ENCODE measurements around the gene KCNC4. TPM values are rescaled to one million over a fixed set of nuclear protein-coding genes. Genes with fewer than 3 reads are reported as not detected.

Gene KCNC4
- total and polyA plus RNA-seq, 2 of the 4 experiments (the other 2 are of a cell fraction): 0.18 to 2.3 TPM

DNA sequence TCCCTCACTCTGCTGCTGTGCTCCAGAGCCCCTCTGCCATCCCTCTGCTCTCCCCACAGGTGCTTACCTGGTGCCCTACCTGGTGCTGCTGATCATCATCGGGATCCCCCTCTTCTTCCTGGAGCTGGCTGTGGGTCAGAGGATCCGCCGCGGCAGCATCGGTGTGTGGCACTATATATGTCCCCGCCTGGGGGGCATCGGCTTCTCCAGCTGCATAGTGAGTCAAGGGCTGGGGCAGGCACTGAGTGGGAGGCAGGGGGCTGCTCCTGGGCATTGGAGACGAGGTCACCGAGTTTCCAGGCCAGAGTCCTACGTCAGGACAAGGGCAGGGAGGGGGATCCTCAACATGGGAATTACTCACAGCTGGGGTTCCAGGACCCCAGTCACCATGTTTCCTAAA, 38.1 kb upstream of the KCNC4 start:
- dilution Hi-C loops (cut with HindIII; ENCODE audit: low sequenced_read_pairs, unreplicated experiment): no loop called here
- no peak overlapping the region for H2BK15ac ChIP-seq (ENCODE audit: low read depth, low read length)
- H3K4me1 ChIP-seq (ENCODE audit: control insufficient read depth, insufficient read depth, low read length): peaks cover 7% of the 10 kb centered on the region
- no peak overlapping the region for H2BK5ac ChIP-seq (ENCODE audit: low read depth, low read length, poor library complexity, severe bottlenecking)
- BruUV-seq (replicated peaks): no TSS peak
- no peaks in the 10 kb centered on the region for H3K79me1 ChIP-seq (ENCODE audit: low read depth in 1 of 2, low read length in 2 of 2)
- DNase-seq (no peak), ATAC-seq (ENCODE audit: low read depth) (no peak)
- H2AK9ac ChIP-seq (replicated peaks; ENCODE audit: low read depth, low read length, poor library complexity): no peak overlapping the region
- no peak overlapping the region for H2AFZ ChIP-seq (replicated peaks; ENCODE audit: low read length, poor library complexity)
- no peak overlapping the region for H2BK20ac ChIP-seq (ENCODE audit: low read depth, low read length)
- no peak overlapping the region for H3K9ac ChIP-seq (ENCODE audit: low read depth, low read length)
- intact Hi-C loops (cut with micrococcal nuclease): no loop called here
- no peak overlapping the region for H2BK120ac ChIP-seq (ENCODE audit: low read depth, low read length)
- H3K36me3 ChIP-seq (ENCODE audit: control insufficient read depth, insufficient read depth, low read length): no peaks in the 10 kb centered on the region
- no peaks in the 10 kb centered on the region for H3K9me1 ChIP-seq (ENCODE audit: insufficient read depth, low read length)
- H4K91ac ChIP-seq (ENCODE audit: insufficient read depth, low read depth, low read length): no peak overlapping the region
- no peak overlapping the region for H3K27ac ChIP-seq (ENCODE audit: insufficient read depth, low read length)
- H3K18ac ChIP-seq (ENCODE audit: low read depth, low read length): no peak overlapping the region
- TF ChIP-seq BHLHE40 (IDR thresholded peaks at IDR 0.05; ENCODE audit: low read depth, low read length) (no peak), MAZ (IDR thresholded peaks at IDR 0.05; ENCODE audit: borderline replicate concordance, low read depth, low read length) (no peak), MAFK (IDR thresholded peaks at IDR 0.05; ENCODE audit: low read depth, low read length) (no peak), RAD21 (IDR thresholded peaks at IDR 0.05; ENCODE audit: low read length) (no peak), RFX5 (IDR thresholded peaks at IDR 0.05; ENCODE audit: low read depth, low read length) (no peak), MXI1 (IDR thresholded peaks at IDR 0.05; ENCODE audit: borderline replicate concordance, low read depth, low read length) (no peak), RCOR1 (IDR thresholded peaks at IDR 0.05; ENCODE audit: insufficient replicate concordance, low read length) (no peak), CHD1 (IDR thresholded peaks at IDR 0.05; ENCODE audit: low read depth, low read length) (no peak), SMC3 (IDR thresholded peaks at IDR 0.05; ENCODE audit: low read depth, low read length) (no peak), FOS (IDR thresholded peaks at IDR 0.05; ENCODE audit: low read depth, low read length) (no peak), CEBPB (IDR thresholded peaks at IDR 0.05; ENCODE audit: low read depth, low read length) (no peak), NFE2L2 (IDR thresholded peaks at IDR 0.05; ENCODE audit: low read depth, low read length) (no peak), POLR2A (IDR thresholded peaks at IDR 0.05; ENCODE audit: low read depth, low read length) (no peak)
- TF ChIP-seq, protein P1, sequence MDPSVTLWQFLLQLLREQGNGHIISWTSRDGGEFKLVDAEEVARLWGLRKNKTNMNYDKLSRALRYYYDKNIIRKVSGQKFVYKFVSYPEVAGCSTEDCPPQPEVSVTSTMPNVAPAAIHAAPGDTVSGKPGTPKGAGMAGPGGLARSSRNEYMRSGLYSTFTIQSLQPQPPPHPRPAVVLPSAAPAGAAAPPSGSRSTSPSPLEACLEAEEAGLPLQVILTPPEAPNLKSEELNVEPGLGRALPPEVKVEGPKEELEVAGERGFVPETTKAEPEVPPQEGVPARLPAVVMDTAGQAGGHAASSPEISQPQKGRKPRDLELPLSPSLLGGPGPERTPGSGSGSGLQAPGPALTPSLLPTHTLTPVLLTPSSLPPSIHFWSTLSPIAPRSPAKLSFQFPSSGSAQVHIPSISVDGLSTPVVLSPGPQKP (IDR thresholded peaks at IDR 0.05; ENCODE audit: borderline replicate concordance, low read depth, low read length): no peak
- TF ChIP-seq, protein P2, sequence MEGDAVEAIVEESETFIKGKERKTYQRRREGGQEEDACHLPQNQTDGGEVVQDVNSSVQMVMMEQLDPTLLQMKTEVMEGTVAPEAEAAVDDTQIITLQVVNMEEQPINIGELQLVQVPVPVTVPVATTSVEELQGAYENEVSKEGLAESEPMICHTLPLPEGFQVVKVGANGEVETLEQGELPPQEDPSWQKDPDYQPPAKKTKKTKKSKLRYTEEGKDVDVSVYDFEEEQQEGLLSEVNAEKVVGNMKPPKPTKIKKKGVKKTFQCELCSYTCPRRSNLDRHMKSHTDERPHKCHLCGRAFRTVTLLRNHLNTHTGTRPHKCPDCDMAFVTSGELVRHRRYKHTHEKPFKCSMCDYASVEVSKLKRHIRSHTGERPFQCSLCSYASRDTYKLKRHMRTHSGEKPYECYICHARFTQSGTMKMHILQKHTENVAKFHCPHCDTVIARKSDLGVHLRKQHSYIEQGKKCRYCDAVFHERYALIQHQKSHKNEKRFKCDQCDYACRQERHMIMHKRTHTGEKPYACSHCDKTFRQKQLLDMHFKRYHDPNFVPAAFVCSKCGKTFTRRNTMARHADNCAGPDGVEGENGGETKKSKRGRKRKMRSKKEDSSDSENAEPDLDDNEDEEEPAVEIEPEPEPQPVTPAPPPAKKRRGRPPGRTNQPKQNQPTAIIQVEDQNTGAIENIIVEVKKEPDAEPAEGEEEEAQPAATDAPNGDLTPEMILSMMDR (conservative IDR thresholded peaks at IDR 0.05; ENCODE audit: low read depth, low read length): no peak
- TF ChIP-seq, protein P3, sequence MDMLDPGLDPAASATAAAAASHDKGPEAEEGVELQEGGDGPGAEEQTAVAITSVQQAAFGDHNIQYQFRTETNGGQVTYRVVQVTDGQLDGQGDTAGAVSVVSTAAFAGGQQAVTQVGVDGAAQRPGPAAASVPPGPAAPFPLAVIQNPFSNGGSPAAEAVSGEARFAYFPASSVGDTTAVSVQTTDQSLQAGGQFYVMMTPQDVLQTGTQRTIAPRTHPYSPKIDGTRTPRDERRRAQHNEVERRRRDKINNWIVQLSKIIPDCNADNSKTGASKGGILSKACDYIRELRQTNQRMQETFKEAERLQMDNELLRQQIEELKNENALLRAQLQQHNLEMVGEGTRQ (IDR thresholded peaks at IDR 0.05; ENCODE audit: low read depth, low read length): no peak
- H3K14ac ChIP-seq (replicated peaks; ENCODE audit: low read depth, low read length): no peak overlapping the region
- no peaks in the 10 kb centered on the region for H4K20me1 ChIP-seq (ENCODE audit: insufficient read depth, low read length)
- H3K4me2 ChIP-seq (ENCODE audit: low read depth, low read length): no peak overlapping the region
- no peak overlapping the region for H3K4ac ChIP-seq (ENCODE audit: low read depth, low read length)
- ChIA-PET CTCF (no interaction called here), POLR2A (ENCODE audit: unreplicated experiment) (no interaction called here)
- no peak overlapping the region for H3K23ac ChIP-seq (ENCODE audit: low read depth, low read length)
- H4K5ac ChIP-seq (ENCODE audit: low read depth, low read length): no peak overlapping the region
- no peaks in the 10 kb centered on the region for H3K9me3 ChIP-seq (ENCODE audit: control insufficient read depth, insufficient read depth, low read length)
- in situ Hi-C loops (cut with MboI; ENCODE audit: low sequenced_read_pairs): no loop called here
- no peak overlapping the region for H2AK5ac ChIP-seq (ENCODE audit: low read depth, low read length)
- 86% methylated on average over 9 of the region's 10 CpGs; no CpG with 5 or more reads in 1 of the 2 experiments for WGBS, 2 experiments (ENCODE audit: extremely low coverage in 2 of 2, insufficient read length in 1 of 2)
- no peak overlapping the region for H3K56ac ChIP-seq (ENCODE audit: extremely low read depth, insufficient read depth, low read length)
- peaks cover 21% of the 10 kb centered on the region; the same call in 1 of the 2 replicates for H3K27me3 ChIP-seq (ENCODE audit: control insufficient read depth, insufficient read depth, low read length)
- no peak overlapping the region for H3K4me3 ChIP-seq (ENCODE audit: insufficient read depth, low read depth, low read length)
- no peak overlapping the region for H4K8ac ChIP-seq (ENCODE audit: low read depth in 2 of 2, low read length in 2 of 2)
